HFF-Myc (cell line): Measurements from ENCODE around the gene PRSS38.

ENCODE experiments used
- DNase-seq: peaks from one replicate; pipeline ENCODE4 v3.0.0-alpha.2; 2011; ENCODE audit warnings: low read depth; ENCODE audit errors: extremely low read depth
- H3K4me3 ChIP-seq: replicated peaks from 2 replicates; pipeline ENCODE4 v1.5.1; 2011; ENCODE audit warnings: low read depth, mild to moderate bottlenecking, control low read depth, low read length
- TF ChIP-seq, protein P1 (sequence below): IDR thresholded peaks from 2 replicates; pipeline ENCODE4 v1.5.1; 2012; ENCODE audit warnings: mild to moderate bottlenecking, low read depth, low read length, control low read depth; ENCODE audit errors: missing control alignments

Gene PRSS38

GRCh38 chr1:227815468-227816409 lies at the start of gene PRSS38:
TSS of gene PRSS38 (plus strand) at chr1:227815675. CDS start at chr1:227815717, 42 bp downstream.
- TF ChIP-seq, protein P1, sequence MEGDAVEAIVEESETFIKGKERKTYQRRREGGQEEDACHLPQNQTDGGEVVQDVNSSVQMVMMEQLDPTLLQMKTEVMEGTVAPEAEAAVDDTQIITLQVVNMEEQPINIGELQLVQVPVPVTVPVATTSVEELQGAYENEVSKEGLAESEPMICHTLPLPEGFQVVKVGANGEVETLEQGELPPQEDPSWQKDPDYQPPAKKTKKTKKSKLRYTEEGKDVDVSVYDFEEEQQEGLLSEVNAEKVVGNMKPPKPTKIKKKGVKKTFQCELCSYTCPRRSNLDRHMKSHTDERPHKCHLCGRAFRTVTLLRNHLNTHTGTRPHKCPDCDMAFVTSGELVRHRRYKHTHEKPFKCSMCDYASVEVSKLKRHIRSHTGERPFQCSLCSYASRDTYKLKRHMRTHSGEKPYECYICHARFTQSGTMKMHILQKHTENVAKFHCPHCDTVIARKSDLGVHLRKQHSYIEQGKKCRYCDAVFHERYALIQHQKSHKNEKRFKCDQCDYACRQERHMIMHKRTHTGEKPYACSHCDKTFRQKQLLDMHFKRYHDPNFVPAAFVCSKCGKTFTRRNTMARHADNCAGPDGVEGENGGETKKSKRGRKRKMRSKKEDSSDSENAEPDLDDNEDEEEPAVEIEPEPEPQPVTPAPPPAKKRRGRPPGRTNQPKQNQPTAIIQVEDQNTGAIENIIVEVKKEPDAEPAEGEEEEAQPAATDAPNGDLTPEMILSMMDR = no peak
- DNase-seq = no peak
- H3K4me3 ChIP-seq = no peak within 1 kb of the TSS

GRCh38 chr1:227766015-227766634 lies 49.4 kb upstream of the PRSS38 start:
- TF ChIP-seq, protein P1 = no peak
- no peak for DNase-seq
- no peak overlapping the region for H3K4me3 ChIP-seq

GRCh38 chr1:227766653-227767277 lies 48.7 kb upstream of the PRSS38 start:
- TF ChIP-seq, protein P1 = no peak
- no peak for DNase-seq
- H3K4me3 ChIP-seq = no peak overlapping the region

GRCh38 chr1:227767401-227768124 lies 47.9 kb upstream of the PRSS38 start:
- no peak for DNase-seq
- H3K4me3 ChIP-seq = no peak overlapping the region
- TF ChIP-seq, protein P1 = no peak

GRCh38 chr1:227768125-227768439 lies 47.4 kb upstream of the PRSS38 start:
- TF ChIP-seq, protein P1 = no peak
- no peak for DNase-seq
- no peak overlapping the region for H3K4me3 ChIP-seq

- TF ChIP-seq, protein P1 = no peak
- no peak overlapping the region for H3K4me3 ChIP-seq
- DNase-seq = no peak
These were observed 46.8 kb upstream of the PRSS38 start for GRCh38 chr1:227768640-227769039.
